Hypothalamus (tissue), 51 donors: ENCODE measurements around the gene MYO7A.

Experiments used
- DNase-seq, 51 donors: peaks; one replicate each; lab custom pipeline; 2025; lab: John Stamatoyannopoulos, UW

Gene MYO7A

GRCh38 chr11:77158041-77158695 lies 30.1 kb downstream of the MYO7A start:
- no peak for DNase-seq

- no peak for DNase-seq
These were observed 31.3 kb downstream of the MYO7A start for GRCh38 chr11:77159219-77159936.

GRCh38 chr11:77159937-77160495 lies 32.0 kb downstream of the MYO7A start:
- DNase-seq, result no peak

- DNase-seq, result no peak
These were observed 35.2 kb downstream of the MYO7A start for GRCh38 chr11:77163271-77163670.

GRCh38 chr11:77165066-77165465 lies 37.0 kb downstream of the MYO7A start:
- no peak for DNase-seq

- no peak for DNase-seq
These were observed 38.0 kb downstream of the MYO7A start for GRCh38 chr11:77166021-77166420.

- DNase-seq, result no peak
These were observed 39.1 kb downstream of the MYO7A start for GRCh38 chr11:77167111-77167626.

GRCh38 chr11:77167791-77168190 lies 39.7 kb downstream of the MYO7A start:
- no peak for DNase-seq

- DNase-seq, result no peak
These were observed 42.1 kb downstream of the MYO7A start for GRCh38 chr11:77170107-77170506.

- DNase-seq, result no peak
These were observed 43.2 kb downstream of the MYO7A start for GRCh38 chr11:77171254-77171653.

GRCh38 chr11:77171885-77172665 lies 44.0 kb downstream of the MYO7A start:
- DNase-seq, result no peak

- no peak for DNase-seq
These were observed 44.6 kb downstream of the MYO7A start for GRCh38 chr11:77172666-77172982.

GRCh38 chr11:77173494-77173893 lies 45.4 kb downstream of the MYO7A start:
- no peak for DNase-seq

GRCh38 chr11:77174559-77174958 lies 46.5 kb downstream of the MYO7A start:
- no peak for DNase-seq

GRCh38 chr11:77175021-77175842 lies 47.2 kb downstream of the MYO7A start:
- peak in 5 of 51 donors; percentile 5 to 20 (median 12) for DNase-seq

GRCh38 chr11:77175869-77176539 lies 48.0 kb downstream of the MYO7A start:
- peak in 25 of 51 donors; percentile 6 to 51 (median 23) for DNase-seq

GRCh38 chr11:77176996-77177395 lies 49.0 kb downstream of the MYO7A start:
- DNase-seq, result no peak

GRCh38 chr11:77178150-77178549 lies 50.1 kb downstream of the MYO7A start:
- DNase-seq, result no peak

GRCh38 chr11:77179048-77179447 lies 51.0 kb downstream of the MYO7A start:
- DNase-seq, result peak in 30 of 51 donors; percentile 4 to 75 (median 43)

- DNase-seq, result no peak
These were observed 51.6 kb downstream of the MYO7A start for GRCh38 chr11:77179681-77180080.
